Mucosa of descending colon (tissue), 3 donors: Measurements from ENCODE around the gene DYDC2. TPM values are rescaled to one million over a fixed set of nuclear protein-coding genes. Genes with fewer than 3 reads are reported as not detected.

Source experiments
- ATAC-seq: fragments of 200-7000 bp; cut with Tn5 transposase; one replicate; pipeline ENCODE4 v1.9.1; 2020; ENCODE audit warnings: mild to moderate bottlenecking, moderate library complexity
- DNase-seq, 3 donors: peaks; one replicate each; pipeline ENCODE4 v3.0.0-alpha.2; 2020
- H3K36me3 ChIP-seq: fragments of 200-600 bp; one replicate; pipeline ENCODE4 v1.8.0; 2021; ENCODE audit warnings: low read depth, mild to moderate bottlenecking
- H3K4me1 ChIP-seq: fragments of 200-600 bp; one replicate; pipeline ENCODE4 v1.8.0; 2021; ENCODE audit warnings: low read depth, mild to moderate bottlenecking
- H3K4me3 ChIP-seq: fragments of 200-600 bp; one replicate; pipeline ENCODE4 v1.8.0; 2021; ENCODE audit warnings: mild to moderate bottlenecking
- H3K9me3 ChIP-seq: fragments of 200-600 bp; one replicate; pipeline ENCODE4 v1.8.0; 2021; ENCODE audit warnings: mild to moderate bottlenecking
- CTCF ChIP-seq: fragments of 200-600 bp; IDR thresholded peaks from one replicate; pipeline ENCODE4 v1.8.0; 2022; ENCODE audit warnings: antibody characterized with exemption, mild to moderate bottlenecking
- intact Hi-C, 2 donors: fragments of 100-400 bp; cut with DNase I in 1 of 2; cut with micrococcal nuclease in 1 of 2; formaldehyde crosslinking; loops; one replicate each; pipeline versions ENCODE4 v1.11.0 to v1.11.1; 2022; cut with DNase I, micrococcal nuclease
- total RNA-seq, 3 donors: library from RNA; stranded (reverse); fragmentation: NEBNext Ultra II Directional in 2 of 3; extraction: Animal tissue kit (Norgen Biotek cat#: 25700) in 2 of 3; gene quantifications; one replicate each; pipeline versions ENCODE4 v1.2.1 to v1.2.4, GENCODE V29; 2021 to 2023
- donor health status: DM: no; HTN: no; CAD: no; lungs with moderate emphysema.
- donor health status: DM: no; HTN: no; CAD: no.
- donor health status: DM: no; HTN: yes; CAD: no.

Gene DYDC2
- total RNA-seq, 3 donors from 2014 or later: not detected

- intact Hi-C loops: no loop called here
- no peaks in the 10 kb centered on the region for H3K4me1 ChIP-seq
- TF ChIP-seq CTCF: no peak
These were observed 36.8 kb upstream of the DYDC2 start for GRCh38 chr10:80319725-80320290.

GRCh38 chr10:80320377-80320776, 36.2 kb upstream of the DYDC2 start:
- DNase-seq (no peak), ATAC-seq (no peak)
- intact Hi-C loops: no loop called here
- no peak overlapping the region for H3K4me3 ChIP-seq
- TF ChIP-seq CTCF: no peak
- H3K4me1 ChIP-seq: no peaks in the 10 kb centered on the region
- no peaks in the 10 kb centered on the region for H3K9me3 ChIP-seq
- no peaks in the 10 kb centered on the region for H3K36me3 ChIP-seq

More at GRCh38 chr10:80319725-80320290, 36.8 kb upstream of the DYDC2 start:
- no peak for DNase-seq
- H3K9me3 ChIP-seq: no peaks in the 10 kb centered on the region
- ATAC-seq: no peak
- H3K4me3 ChIP-seq: no peak overlapping the region
- H3K36me3 ChIP-seq: no peaks in the 10 kb centered on the region

DNA sequence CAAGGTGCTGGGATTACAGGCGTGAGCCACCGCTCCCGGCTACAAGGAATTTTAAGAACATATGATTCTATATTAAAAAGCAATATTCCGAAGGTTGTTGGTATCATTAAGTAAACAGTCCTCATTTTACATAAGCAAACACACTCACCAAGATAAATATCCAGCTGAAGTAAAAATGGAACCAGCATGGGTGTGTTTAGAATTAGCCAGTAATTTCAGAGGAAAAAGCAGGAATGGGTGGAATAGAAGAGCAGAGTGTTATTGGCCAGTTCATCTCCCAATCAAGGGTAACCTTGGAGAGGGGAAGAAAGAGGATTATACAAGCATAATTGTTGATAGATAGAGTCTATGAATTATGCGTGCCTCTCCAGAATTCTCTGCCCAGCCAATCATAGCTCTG, 35.4 kb upstream of the DYDC2 start:
- ATAC-seq: no peak
- Histone ChIP-seq H3K4me1 (no peaks in the 10 kb centered on the region), H3K9me3 (no peaks in the 10 kb centered on the region), H3K36me3 (no peaks in the 10 kb centered on the region), H3K4me3 (no peak overlapping the region)
- DNase-seq: no peak
- TF ChIP-seq CTCF: no peak
- intact Hi-C loops: no loop called here

GRCh38 chr10:80322158-80322557, 34.4 kb upstream of the DYDC2 start:
- H3K9me3 ChIP-seq: no peaks in the 10 kb centered on the region
- no peaks in the 10 kb centered on the region for H3K4me1 ChIP-seq
- intact Hi-C loops: no loop called here
- no peak overlapping the region for H3K4me3 ChIP-seq
- TF ChIP-seq CTCF: no peak
- DNase-seq (no peak), ATAC-seq (no peak)
- no peaks in the 10 kb centered on the region for H3K36me3 ChIP-seq

DNA sequence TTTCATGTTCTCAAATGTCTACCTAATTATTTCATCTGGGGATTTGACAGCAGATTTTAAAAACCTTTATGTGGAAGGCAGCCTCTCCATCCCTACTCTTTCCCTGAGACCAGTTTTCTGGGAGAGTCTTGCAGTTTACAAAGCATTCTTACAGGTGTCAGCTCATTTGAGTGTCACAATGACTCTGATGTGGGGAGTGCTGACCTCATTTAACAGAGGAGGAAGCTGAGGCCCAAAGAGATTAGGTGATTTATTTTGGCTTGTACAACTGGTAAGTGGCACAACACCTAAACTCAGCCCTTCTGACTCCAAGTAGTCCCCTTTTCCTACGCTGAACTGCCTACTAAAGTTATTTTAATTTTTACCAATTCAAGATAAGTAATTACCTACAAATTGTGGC, 33.9 kb upstream of the DYDC2 start:
- Histone ChIP-seq H3K36me3 (no peaks in the 10 kb centered on the region), H3K9me3 (no peaks in the 10 kb centered on the region), H3K4me1 (no peaks in the 10 kb centered on the region), H3K4me3 (no peak overlapping the region)
- no peak for TF ChIP-seq CTCF
- no peak for DNase-seq
- intact Hi-C loops: no loop called here
- no peak for ATAC-seq

GRCh38 chr10:80323311-80323710, 33.3 kb upstream of the DYDC2 start:
- Histone ChIP-seq H3K4me3 (no peak overlapping the region), H3K9me3 (no peaks in the 10 kb centered on the region), H3K36me3 (no peaks in the 10 kb centered on the region), H3K4me1 (no peaks in the 10 kb centered on the region)
- ATAC-seq (no peak), DNase-seq (no peak)
- no peak for TF ChIP-seq CTCF
- intact Hi-C loops: no loop called here
